ENCODE data around the gene STT3B. TPM values are rescaled to one million over a fixed set of nuclear protein-coding genes. Genes with fewer than 3 reads are reported as not detected.
A peak's percentile ranks its signal among the peaks of the same experiment; 100 is the strongest.

Gene STT3B
- total RNA-seq, 1 donor from 2014 or later = 214 TPM

DNA sequence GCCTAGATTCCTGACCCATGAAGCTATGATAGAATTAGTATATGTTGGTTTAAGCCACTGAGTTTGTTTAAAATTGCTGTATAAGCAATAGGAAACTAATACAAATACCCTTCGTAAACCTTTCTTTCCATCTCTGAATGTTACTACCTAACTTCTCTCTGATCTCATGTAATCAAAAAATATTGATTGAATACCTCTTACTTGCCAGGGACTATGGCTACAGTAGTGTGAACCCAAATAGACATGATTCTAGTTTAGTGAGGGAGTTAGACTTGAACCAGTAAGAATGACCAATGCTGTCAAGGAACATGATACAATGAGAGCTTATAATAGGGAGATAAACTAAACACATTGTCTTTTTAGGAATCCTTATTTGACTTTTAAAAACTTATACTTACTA, 19.4 kb downstream of the STT3B start:
- DNase-seq = no peak

DNA sequence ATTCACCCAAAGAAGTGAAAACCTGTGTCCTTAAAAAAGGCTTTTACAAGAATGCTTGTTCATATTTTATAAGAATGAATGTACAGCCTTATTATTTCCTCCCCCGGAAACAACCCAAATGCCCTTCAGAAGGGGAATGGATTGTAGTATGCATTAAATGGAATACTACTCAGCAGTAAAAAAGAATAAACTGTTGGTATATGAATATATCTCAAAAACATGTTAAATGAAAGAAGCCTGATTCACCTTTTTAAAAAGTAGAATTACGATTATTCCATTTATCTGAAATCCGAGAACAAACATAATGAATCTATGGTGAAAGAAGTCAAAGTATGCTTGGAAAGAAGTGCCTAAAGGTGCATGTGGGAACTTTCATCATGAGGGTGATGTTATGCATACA, 20.5 kb downstream of the STT3B start:
- DNase-seq = no peak

- no peak for DNase-seq
Observed at GRCh38 chr3:31555204-31555603, 22.5 kb downstream of the STT3B start.

- no peak for DNase-seq
Observed at GRCh38 chr3:31559872-31560534, 27.3 kb downstream of the STT3B start.

- DNase-seq = no peak
Observed at GRCh38 chr3:31561891-31562290, 29.2 kb downstream of the STT3B start.

DNA sequence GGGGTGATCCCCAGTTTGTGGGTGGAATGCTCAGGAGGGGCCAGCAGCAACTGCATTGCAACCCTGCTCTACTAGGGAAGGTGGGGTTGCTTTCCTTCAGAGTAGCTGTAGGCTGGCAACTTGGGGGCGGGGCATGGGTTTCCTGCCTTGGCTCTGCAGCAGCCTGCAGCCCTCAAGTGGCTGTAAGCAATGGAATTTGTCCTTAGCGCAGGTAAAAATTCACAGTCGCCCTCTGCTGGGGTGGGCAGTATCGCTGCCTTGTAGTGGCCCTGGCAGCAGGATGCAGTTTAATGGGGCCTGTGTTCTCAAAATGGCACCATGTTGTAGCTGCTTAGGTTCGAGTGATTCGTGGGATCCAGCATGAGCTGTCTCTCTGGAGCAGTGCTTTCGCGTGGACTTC, 29.8 kb downstream of the STT3B start:
- no peak for DNase-seq

GRCh38 chr3:31565288-31565687, 32.6 kb downstream of the STT3B start:
- no peak for DNase-seq

DNA sequence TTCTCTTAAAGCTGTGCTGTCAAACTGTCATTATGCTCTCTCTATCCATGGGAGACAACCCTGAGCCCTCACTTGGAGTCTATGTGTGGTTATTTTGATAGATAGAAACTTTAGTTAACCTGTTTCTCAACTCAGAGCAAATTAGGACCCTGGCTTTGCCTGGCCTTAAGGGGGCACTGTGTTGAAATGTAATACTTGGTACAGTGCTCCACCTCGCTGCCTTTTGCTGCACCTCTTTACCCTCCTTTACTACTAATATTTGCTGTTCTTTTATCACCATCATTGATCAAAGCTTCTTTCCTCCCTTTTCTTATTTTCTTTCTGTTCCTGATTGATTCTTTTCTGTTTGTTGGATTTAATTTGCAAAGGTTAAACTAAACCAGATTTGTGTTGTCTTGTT, 34.3 kb downstream of the STT3B start:
- no peak for DNase-seq

- DNase-seq = no peak
Observed at GRCh38 chr3:31568649-31569048, 35.9 kb downstream of the STT3B start.

GRCh38 chr3:31571325-31571724, 38.6 kb downstream of the STT3B start:
- DNase-seq = no peak

GRCh38 chr3:31572236-31573004, 39.7 kb downstream of the STT3B start:
- DNase-seq = no peak

GRCh38 chr3:31573036-31573779, 40.5 kb downstream of the STT3B start:
- DNase-seq = no peak

GRCh38 chr3:31575448-31575847, 42.7 kb downstream of the STT3B start:
- DNase-seq = no peak

GRCh38 chr3:31576521-31576920, 43.8 kb downstream of the STT3B start:
- no peak for DNase-seq

- DNase-seq = no peak
Observed at GRCh38 chr3:31577232-31577631, 44.5 kb downstream of the STT3B start.

- DNase-seq = peak; percentile 25
Observed at GRCh38 chr3:31579828-31580227, 47.1 kb downstream of the STT3B start.

GRCh38 chr3:31580645-31581044, 47.9 kb downstream of the STT3B start:
- DNase-seq = no peak

DNA sequence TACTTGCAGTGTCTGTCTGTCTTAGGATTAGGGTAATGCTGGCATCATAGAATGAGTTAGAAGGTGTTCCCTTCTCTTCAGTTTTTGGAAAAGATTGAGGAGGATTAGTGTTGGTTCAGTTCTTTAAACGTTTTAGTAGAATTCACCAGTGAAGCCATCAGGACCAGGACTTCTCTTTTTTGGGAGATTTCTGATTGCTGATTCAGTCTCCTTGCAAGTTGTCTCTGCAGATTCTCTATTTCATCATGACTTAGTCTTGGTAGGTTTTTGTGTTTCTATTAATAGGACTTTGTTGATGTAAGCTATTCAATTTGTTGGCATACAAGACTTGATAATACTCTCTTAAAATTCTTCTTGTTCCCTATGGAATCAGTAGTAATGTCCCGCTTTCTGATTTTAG, 48.9 kb downstream of the STT3B start:
- no peak for DNase-seq

DNA sequence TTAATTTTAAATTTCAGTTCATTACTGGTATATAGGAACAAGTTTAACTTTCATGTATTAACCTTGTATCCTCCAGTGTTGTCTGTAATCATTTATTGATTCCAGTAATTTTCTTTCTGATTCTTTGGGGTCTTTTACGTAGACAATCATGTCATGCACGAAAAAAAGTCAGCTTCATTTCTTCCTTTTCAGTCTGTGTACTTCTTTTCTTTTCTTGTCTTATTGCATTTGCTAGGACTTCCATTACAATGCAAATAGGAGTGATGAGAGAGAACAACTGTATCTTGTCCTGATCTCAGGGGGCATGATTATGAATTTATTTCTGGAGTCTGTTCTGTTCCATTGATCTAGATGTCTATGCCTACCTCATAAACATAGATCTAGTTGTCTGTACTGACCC, 56.5 kb downstream of the STT3B start:
- DNase-seq = no peak

GRCh38 chr3:31590650-31591049, 57.9 kb downstream of the STT3B start:
- no peak for DNase-seq

- DNase-seq = no peak
Observed at GRCh38 chr3:31592764-31593163, 60.0 kb downstream of the STT3B start.

DNA sequence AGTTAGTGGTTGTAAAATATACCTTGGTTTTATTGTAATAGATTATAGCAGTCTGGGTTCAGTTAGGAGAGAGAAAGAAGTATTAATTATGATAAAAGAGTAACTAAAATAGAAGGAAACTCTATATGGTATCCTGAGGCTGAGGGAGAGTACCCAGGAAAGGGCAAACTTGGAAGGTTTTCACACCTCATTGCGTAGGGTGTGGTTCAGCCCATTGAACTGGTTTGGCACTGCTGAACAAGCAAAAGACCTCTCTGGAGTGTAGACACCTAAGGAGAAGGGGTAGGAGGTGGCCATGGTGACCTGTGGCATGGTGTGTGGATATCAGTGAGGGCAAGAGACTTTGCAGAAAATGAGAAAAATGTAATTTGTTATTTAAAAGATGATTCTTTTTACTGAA, 63.5 kb downstream of the STT3B start:
- no peak for DNase-seq

GRCh38 chr3:31600431-31600830, 67.7 kb downstream of the STT3B start:
- DNase-seq = no peak
